HFFc6 (cell line): ENCODE measurements around the gene PSMB3. TPM values are rescaled to one million over a fixed set of nuclear protein-coding genes. Genes with fewer than 3 reads are reported as not detected.
A peak's percentile ranks its signal among the peaks of the same experiment; 100 is the strongest.

Experiments used
- DNase-seq: peaks from one replicate; pipeline ENCODE4 v3.0.0-alpha.2; 2018
- H3K27ac Mint-ChIP-seq: 2 replicates; pipeline ENCODE4 v1.8.0; 2020; ENCODE audit warnings: mild to moderate bottlenecking, mixed read lengths
- H3K27me3 Mint-ChIP-seq: 2 replicates; pipeline ENCODE4 v1.8.0; 2021; ENCODE audit warnings: mild to moderate bottlenecking, moderate library complexity, mixed read lengths; ENCODE audit not compliant: insufficient read depth
- H3K36me3 Mint-ChIP-seq: 2 replicates; pipeline ENCODE4 v1.8.0; 2021; ENCODE audit warnings: low read depth, mixed read lengths
- H3K4me1 Mint-ChIP-seq: 2 replicates; pipeline ENCODE4 v1.8.0; 2020; ENCODE audit warnings: low read depth, mixed read lengths
- H3K4me3 Mint-ChIP-seq: 2 replicates; pipeline ENCODE4 v1.8.0; 2020; ENCODE audit warnings: mild to moderate bottlenecking, moderate library complexity, mixed read lengths
- H3K9me3 Mint-ChIP-seq: 2 replicates; pipeline ENCODE4 v1.8.0; 2020; ENCODE audit warnings: mild to moderate bottlenecking, mixed read lengths
- long read RNA-seq: library from polyadenylated mRNA; unstranded; transcript quantifications from one replicate; pipeline ENCODE4 v2.0.0, GENCODE V29; 2019
- total RNA-seq, 6 experiments: library from RNA; stranded (reverse); fragmentation: NEBNext Ultra II Directional; extraction: Animal tissue kit (Norgen Biotek cat#: 25700); gene quantifications; 2 replicates in 1 of 6; 3 replicates in 5 of 6; pipeline ENCODE4 v1.2.3, GENCODE V29; 2021
- TF ChIP-seq, protein P1 (sequence below): fragments of 200-600 bp; sonication (generic); IDR thresholded peaks from 2 replicates; pipeline ENCODE4 v1.5.0; 2021; ENCODE audit warnings: antibody characterized with exemption, mild to moderate bottlenecking

PSMB3 gene
- 100 to 1,000 TPM; 232 to 273 (median 253) TPM for total RNA-seq
- long read RNA-seq, transcript PSMB3-212 (5 exons, 552 nt), result minor isoform, 6 of 276 reads
- long read RNA-seq, transcript PSMB3-211 (6 exons, 773 nt), result major isoform, 259 of 276 reads
- long read RNA-seq, partial matches to known transcripts, result 10 of 276 reads
- long read RNA-seq, other reads (novel, unspliced or antisense), result 1 of 276 reads

DNA sequence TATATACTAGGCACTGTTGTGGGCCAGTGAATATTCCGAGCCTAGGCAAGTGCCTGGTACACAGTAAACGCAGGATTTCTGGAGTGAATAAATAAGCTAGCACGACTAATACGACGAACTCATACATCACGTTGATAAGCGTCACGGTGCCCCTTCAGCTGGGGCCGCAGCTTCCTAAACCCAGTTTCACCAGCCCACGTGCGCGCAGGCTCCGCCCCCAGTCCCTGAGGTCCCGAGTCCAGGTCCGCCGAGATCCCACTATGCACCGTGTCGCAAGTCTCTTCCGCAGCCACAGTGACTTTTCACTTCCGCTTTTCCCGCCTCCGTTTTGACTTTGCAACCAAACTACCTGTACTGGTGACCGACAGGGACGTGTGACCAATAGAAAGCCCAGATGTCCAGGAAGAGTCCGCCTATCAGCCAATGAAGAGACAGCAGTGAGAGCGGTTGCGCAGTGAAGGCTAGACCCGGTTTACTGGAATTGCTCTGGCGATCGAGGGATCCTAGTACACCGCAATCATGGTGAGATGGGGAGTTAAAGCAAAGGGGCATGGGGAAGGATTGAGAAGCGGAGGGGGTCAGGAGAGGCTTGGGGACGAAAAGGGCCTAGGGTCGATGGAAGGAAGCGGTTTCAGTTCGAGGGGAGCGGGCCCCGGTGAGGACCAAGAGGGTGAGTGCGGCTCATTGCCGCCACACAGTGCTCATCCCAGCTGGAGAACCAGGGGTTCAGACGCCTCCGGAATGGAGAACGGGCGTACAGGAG is at the start of gene PSMB3:
TSS of gene PSMB3 (plus strand) at position 434 of the 763 bp plus-strand sequence. CDS start at position 520, 86 bp downstream.
- H3K27ac Mint-ChIP-seq, result peak within 1 kb of the TSS; percentile 90

DNA sequence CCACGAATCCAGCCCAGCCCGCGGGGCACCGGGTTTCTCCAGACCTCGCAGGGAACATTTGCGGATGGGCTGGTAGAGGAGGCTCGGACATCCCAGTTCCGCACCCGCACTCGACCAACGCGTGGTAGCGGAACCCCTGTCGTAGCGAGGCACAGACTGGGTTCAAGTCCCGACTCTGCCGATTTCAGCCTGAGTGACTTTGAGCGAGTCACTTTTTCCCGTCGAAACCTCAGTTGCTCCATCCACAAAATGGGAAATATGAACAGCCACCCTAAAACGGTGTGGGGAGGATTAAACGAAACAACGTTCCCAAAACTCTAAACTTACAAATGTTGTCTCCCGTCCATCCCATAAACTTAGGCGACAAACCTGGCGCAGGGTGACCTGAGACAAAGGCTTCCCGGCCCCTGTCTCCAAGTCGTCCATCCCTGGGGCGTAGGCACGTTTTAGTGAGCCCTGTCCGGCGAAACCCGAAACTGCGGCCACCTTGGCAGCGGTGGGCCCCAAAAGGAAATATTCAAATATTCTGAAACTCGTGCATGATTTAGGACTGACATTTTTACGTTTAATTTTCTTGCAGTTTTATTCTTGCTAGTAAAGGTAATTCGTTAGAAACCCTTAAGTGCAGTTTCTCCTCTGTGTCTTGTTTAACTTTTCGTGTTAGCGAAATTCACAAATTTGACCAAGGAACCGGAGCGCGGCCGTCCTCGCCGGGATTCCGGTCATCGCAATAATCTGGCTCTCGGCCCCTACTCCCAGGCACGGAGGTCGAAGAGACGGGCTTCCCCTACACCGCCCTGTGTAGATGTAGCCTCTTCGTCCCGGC is 49.4 kb upstream of the PSMB3 start:
- Mint-ChIP-seq H3K27ac (peak overlapping the region; percentile 90), H3K9me3 (no peaks in the 10 kb centered on the region), H3K4me1 (peaks cover 54% of the 10 kb centered on the region), H3K4me3 (peak overlapping the region; percentile 91), H3K36me3 (no peaks in the 10 kb centered on the region; the same call in 1 of the 2 replicates), H3K27me3 (peaks cover 2% of the 10 kb centered on the region)
- TF ChIP-seq, protein P1, sequence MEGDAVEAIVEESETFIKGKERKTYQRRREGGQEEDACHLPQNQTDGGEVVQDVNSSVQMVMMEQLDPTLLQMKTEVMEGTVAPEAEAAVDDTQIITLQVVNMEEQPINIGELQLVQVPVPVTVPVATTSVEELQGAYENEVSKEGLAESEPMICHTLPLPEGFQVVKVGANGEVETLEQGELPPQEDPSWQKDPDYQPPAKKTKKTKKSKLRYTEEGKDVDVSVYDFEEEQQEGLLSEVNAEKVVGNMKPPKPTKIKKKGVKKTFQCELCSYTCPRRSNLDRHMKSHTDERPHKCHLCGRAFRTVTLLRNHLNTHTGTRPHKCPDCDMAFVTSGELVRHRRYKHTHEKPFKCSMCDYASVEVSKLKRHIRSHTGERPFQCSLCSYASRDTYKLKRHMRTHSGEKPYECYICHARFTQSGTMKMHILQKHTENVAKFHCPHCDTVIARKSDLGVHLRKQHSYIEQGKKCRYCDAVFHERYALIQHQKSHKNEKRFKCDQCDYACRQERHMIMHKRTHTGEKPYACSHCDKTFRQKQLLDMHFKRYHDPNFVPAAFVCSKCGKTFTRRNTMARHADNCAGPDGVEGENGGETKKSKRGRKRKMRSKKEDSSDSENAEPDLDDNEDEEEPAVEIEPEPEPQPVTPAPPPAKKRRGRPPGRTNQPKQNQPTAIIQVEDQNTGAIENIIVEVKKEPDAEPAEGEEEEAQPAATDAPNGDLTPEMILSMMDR, result no peak
- DNase-seq, result no peak

More for the DNA sequence above, at the start of gene PSMB3:
- Mint-ChIP-seq H3K27me3 (peaks cover 5% of the 10 kb centered on the region), H3K36me3 (peaks cover 15% of the 10 kb centered on the region), H3K4me3 (peak within 1 kb of the TSS; percentile 95), H3K9me3 (no peaks in the 10 kb centered on the region), H3K4me1 (peaks cover 31% of the 10 kb centered on the region)
- peak; percentile 100 for DNase-seq
- TF ChIP-seq, protein P1, result no peak

DNA sequence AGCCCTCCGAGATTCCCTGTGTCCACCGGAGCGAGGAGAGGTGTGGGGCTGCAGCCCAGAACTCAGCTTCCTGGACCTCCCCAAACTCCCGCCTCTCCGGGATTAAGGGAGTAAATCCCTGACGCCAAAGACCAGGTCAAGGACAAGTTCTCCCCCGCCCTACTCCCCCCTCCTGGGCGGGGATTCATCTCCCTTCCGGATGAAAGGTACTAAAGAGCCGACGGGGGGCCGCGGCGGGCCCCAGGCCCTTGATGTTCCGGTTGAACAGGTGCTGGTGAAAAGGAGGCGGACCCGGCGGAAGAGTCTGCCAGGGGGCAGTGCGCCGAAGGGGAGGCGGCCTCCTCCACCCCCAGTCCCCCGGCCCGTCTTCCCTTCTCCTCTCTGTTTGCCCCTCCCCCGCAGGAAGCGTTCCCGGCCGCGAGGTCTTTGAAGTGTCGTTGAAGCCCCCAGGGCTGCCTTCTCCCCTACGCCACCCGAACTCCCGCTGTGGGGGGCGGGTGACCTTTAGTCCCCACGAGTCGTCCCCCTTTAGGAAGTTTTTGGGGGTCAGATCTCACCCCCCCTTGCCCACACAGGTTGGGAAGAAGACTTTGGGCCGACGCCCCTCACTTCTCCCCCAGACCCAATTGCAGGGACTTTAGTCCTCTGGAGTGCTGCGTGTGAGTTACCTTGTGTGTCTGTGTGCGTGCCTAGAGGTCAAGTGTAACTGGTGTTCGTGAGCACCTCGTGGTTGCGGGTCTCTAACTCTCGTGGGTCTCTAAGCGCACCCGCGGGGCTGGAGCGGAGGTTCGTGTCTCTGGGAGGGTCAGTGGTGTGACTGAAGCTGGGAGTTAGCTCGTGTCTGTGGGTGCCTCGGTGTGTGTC is 48.6 kb upstream of the PSMB3 start:
- Mint-ChIP-seq H3K36me3 (no peaks in the 10 kb centered on the region; the same call in 1 of the 2 replicates), H3K27ac (peak overlapping the region; percentile 90), H3K9me3 (no peaks in the 10 kb centered on the region), H3K27me3 (peaks cover 2% of the 10 kb centered on the region), H3K4me3 (peak overlapping the region; percentile 91), H3K4me1 (peaks cover 54% of the 10 kb centered on the region)
- DNase-seq, result no peak
- TF ChIP-seq, protein P1, result no peak

DNA sequence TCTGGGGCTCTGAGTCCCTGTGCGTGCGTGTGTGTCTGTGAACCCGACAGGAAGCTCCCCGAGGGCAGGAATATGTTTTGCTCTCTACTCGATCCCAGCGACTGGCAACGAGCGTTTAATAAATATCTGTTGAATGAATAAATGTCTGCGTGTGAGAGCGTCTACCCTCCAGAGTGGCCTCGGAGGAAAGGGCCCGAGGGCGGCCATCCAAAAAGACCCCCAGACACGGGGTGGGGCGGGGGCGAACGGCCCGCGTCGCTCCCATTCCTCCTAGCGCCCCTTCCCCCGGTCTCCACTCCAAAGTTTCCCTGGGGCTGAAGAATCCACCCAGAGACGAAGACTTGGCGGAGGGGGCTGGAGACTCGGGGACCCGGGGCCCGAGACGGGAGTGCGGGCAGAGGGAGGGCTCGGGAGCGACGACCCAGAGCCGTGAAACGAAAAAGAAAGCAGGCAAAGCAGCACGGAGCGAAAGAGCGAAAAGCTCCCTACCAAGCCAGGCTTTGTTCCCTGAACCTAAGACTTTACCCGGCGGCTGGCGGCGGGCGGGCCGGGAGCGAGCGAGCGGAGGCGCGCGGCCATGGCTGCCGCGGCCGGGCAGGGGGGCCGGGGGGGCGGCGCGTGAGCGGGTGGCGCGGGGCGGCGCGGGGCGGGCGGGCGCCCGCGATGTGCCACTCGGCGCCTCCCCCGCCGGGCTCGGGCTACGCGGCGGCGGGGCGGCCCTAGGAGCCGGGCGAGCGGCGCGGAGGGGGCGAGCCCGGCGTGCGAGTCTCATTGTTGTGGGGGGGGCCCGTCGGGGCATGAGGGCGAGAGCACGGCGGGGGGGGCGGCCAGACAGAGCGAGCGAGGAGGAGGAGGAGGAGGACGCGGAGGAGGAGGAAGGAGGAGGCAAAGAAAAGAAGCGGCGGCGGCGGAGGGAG is 47.7 kb upstream of the PSMB3 start, which contains the start of gene MLLT6:
TSS of gene MLLT6 (plus strand) at position 668 of the 917 bp plus-strand sequence. CDS start 360 bp downstream, outside the sequence.
- Mint-ChIP-seq H3K4me3 (peak within 1 kb of the TSS; percentile 91), H3K36me3 (peaks cover 6% of the 10 kb centered on the region), H3K9me3 (no peaks in the 10 kb centered on the region), H3K4me1 (peaks cover 49% of the 10 kb centered on the region), H3K27ac (peak within 1 kb of the TSS; percentile 90), H3K27me3 (no peaks in the 10 kb centered on the region)
- peak; percentile 69 for DNase-seq
- TF ChIP-seq, protein P1, result no peak
